Prostate gland (tissue), 2 donors: Measurements from ENCODE around the gene TMEM201.

ENCODE experiments used
- POLR2A ChIP-seq: fragments of 450-650 bp; IDR thresholded peaks from one replicate; pipeline ENCODE4 v1.6.1; 2016; ENCODE audit warnings: antibody characterized with exemption, mild to moderate bottlenecking
- POLR2AphosphoS5 ChIP-seq: sonication (generic); formaldehyde crosslinking; IDR thresholded peaks from one replicate; pipeline ENCODE4 v1.6.1; 2017; ENCODE audit warnings: antibody characterized with exemption
- TF ChIP-seq, protein P1 (sequence below), 4 experiments: fragments of 200-600 bp in 2 of 4; fragments of 450-650 bp in 2 of 4; sonication (generic) in 2 of 4; IDR thresholded peaks; 1 replicate in 3 of 4; 2 replicates in 1 of 4; pipeline ENCODE4 v1.5.1; 2016 to 2019; ENCODE audit warnings: antibody characterized with exemption in 4 of 4, mild to moderate bottlenecking in 2 of 4, moderate library complexity in 2 of 4

DNA sequence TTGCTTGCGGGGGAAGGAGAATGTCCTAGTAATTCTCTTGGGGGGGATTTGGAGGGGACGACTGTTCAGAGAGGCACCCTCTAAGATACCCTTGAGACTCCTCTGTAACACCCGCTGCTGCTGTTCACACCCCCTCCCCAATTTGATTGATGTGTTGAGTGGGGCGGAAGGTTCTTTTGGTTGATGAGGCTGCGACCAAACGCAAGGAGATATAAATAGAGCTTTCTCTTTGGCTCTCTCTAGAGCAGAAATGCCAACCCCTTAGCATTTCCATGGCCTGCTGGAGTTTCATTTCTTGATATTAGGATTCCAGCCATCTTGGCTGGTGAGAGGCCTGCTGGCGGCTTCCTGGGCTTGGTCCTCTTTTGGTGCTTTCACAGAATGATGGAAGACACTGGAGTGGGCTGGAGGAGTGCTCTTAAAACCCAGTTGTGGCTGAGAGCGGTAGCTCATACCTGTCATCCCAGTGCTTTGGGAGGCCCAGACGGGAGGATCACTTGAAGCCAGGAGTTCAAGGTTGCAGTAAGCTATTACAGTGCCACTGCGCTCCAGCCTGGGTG lies 64.9 kb downstream of the TMEM201 start:
- TF ChIP-seq POLR2A: no peak
- TF ChIP-seq, protein P1, sequence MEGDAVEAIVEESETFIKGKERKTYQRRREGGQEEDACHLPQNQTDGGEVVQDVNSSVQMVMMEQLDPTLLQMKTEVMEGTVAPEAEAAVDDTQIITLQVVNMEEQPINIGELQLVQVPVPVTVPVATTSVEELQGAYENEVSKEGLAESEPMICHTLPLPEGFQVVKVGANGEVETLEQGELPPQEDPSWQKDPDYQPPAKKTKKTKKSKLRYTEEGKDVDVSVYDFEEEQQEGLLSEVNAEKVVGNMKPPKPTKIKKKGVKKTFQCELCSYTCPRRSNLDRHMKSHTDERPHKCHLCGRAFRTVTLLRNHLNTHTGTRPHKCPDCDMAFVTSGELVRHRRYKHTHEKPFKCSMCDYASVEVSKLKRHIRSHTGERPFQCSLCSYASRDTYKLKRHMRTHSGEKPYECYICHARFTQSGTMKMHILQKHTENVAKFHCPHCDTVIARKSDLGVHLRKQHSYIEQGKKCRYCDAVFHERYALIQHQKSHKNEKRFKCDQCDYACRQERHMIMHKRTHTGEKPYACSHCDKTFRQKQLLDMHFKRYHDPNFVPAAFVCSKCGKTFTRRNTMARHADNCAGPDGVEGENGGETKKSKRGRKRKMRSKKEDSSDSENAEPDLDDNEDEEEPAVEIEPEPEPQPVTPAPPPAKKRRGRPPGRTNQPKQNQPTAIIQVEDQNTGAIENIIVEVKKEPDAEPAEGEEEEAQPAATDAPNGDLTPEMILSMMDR (IDR thresholded peaks at IDR 0.05): no peak
- no peak for TF ChIP-seq POLR2AphosphoS5
